H1 (cell line): ENCODE data around the gene KLF5.

ENCODE experiments used
- HDAC2 ChIP-seq, 2 experiments: fragments of 300-600 bp in 1 of 2; sonication (generic) in 1 of 2; IDR thresholded peaks; 2 replicates each; pipeline ENCODE4 v1.6.1; 2011 to 2012; ENCODE audit warnings: low read depth in 2 of 2, low read length in 2 of 2, mild to moderate bottlenecking in 2 of 2, moderate library complexity in 2 of 2, borderline replicate concordance in 1 of 2, inconsistent platforms in 1 of 2
- POLR2AphosphoS5 ChIP-seq: IDR thresholded peaks from 2 replicates; pipeline ENCODE4 v1.6.1; 2011; ENCODE audit warnings: low read depth, low read length

GRCh38 chr13:73106513-73107178 lies 47.8 kb downstream of the KLF5 start:
- TF ChIP-seq HDAC2 (IDR thresholded peaks at IDR 0.05; ENCODE audit: borderline replicate concordance in 1 of 2, low read depth in 2 of 2, low read length in 2 of 2) (no peak), POLR2AphosphoS5 (no peak)
